Stimulated activated CD4-positive, alpha-beta T cell treated with anti-CD3 and anti-CD28 coated beads, TNF-alpha, amount 100 ng/mL, for 1 hour (primary cell): ENCODE results near the gene RBMY1J.
"Not testable (repeated sequence)": the region's sequence is repeated elsewhere in the genome, so short reads cannot be mapped to it uniquely, and the experiment has no call there.

Source experiments
- DNase-seq, 3 donors: peaks; one replicate each; pipeline ENCODE4 v3.0.0-alpha.2; 2020; ENCODE audit warnings: low read depth in 3 of 3, low spot score in 1 of 3

RBMY1J gene

GRCh38 chrY:22403110-22403509 lies at the start of gene RBMY1J:
TSS of gene RBMY1J (plus strand) at chrY:22403410. CDS start at chrY:22405448, 2,038 bp downstream.
- DNase-seq = not testable (repeated sequence)

DNA sequence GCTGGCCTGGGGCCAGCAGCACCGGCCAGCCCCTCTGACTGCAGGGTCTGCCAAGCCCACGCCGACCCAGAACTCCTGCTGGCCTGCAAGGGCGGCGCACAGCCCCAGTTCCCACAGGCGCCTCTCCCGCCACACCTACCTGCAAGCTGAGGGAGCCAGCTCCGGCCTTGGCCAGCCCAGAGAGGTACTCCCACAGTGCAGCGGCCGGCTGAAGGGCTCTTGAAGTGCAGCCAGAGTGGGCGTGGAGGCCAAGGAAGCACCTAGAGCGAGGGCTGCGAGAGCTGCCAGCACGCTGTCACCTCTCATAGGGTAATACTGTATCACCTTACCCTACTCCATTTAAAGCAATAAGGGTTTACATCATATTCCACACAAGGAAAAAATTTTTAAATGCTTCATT lies 35.8 kb upstream of the RBMY1J start:
- no peak for DNase-seq

DNA sequence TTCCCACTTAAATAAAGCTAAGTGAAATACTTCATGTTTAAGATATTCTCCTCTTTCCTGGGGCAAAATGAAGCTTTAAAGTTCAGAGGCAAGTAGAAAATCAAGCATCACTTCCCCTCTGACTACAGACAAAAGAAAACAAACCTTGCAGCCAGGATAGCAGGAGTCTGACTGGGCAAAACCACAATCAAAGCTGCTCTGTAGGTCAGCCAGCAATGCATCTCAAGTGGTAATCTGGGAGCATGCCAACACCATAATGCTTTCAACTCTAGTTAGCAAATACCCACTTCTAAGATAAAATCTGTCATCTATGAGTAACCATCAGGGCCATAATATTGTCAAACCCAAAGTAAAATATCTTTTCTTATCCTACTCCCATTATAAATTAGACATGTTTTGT lies 32.6 kb upstream of the RBMY1J start:
- DNase-seq = no peak

- no peak for DNase-seq
Observed at GRCh38 chrY:22373494-22373893, 29.7 kb upstream of the RBMY1J start.

DNA sequence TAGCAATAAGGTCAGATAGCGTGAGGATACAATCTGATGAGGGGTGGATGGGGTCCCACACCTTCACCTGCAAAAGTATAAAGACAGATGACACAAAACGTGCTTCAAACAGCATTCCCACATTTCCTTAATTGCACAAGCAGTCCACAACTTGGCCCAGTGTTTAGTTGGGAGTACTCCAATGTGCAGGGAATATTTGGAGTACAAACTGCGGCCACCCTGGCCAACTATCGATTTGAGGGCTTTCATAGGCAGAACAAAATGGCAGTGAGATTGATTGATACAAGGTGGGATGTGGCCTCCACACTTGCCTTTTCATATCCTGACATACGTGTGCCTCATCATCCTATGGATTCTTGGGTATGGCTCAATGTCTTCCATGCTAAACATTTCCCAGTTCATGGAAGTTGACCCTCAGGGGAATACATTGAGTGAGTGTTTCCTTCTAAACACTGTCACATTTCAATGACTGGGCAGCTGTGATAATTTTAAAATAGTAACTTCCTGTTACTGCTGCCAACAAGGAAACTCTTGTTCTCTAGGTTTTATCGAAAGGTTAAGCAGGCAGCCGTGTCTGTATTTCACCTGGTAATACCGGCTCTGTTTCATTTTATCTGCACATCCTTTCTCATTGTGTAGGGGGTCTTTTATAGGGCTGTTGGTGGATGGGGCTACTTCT lies 41.6 kb downstream of the RBMY1J start:
- not testable (repeated sequence) for DNase-seq

DNA sequence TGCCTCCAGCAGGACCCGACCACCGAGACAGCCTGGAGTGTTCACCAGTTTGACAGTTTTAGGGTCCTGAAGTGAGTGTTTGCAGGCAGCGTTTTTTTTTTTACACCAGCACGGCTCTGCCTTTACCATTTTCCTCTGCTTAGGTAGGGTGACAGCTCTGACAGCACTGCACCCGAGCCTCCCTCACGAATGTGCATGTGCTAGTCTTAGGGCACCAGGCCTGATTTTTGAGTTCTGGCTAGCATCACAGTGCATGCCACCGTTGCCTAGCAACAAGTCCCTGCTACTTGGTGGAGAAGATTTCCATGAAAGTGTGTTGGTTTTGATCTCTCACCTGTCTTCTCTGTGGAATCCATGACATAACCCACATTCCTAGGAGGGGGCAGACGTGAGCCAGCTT lies 52.3 kb downstream of the RBMY1J start:
- not testable (repeated sequence) for DNase-seq

DNA sequence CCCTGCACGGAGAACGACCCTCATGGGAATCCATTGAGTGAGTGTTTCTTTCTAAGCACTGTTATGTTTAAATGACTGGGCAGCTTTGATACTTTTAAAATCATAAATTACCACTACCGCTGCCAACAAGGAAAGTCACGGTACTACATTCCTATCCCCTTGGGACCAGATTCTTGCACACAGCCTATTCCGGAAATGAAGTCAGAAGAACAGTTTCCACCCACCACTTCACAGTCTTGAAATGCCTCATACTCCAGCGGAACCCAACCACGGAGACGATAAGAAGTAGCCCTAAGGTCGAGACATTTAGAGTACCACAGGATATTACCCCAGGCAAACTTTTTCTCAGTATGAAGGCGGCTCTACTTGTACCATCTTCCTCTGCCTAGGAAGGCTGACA lies 58.8 kb downstream of the RBMY1J start:
- not testable (repeated sequence) for DNase-seq
